Left colon (tissue), 2 donors: ENCODE data around the gene LIPC. TPM values are rescaled to one million over a fixed set of nuclear protein-coding genes. Genes with fewer than 3 reads are reported as not detected.
"Not testable (repeated sequence)": the region's sequence is repeated elsewhere in the genome, so short reads cannot be mapped to it uniquely, and the experiment has no call there.

Experiments used
- ATAC-seq: fragments of 200-7000 bp; cut with Tn5 transposase; one replicate; pipeline ENCODE4 v1.9.1; 2020; ENCODE audit warnings: mild to moderate bottlenecking, moderate library complexity
- DNase-seq, 2 donors: peaks; one replicate each; pipeline ENCODE4 v3.0.0-alpha.2; 2020
- intact Hi-C, 2 donors: fragments of 100-400 bp; cut with DNase I in 1 of 2; cut with micrococcal nuclease in 1 of 2; formaldehyde crosslinking; loops; one replicate each; pipeline versions ENCODE4 v1.11.2 to v1.14.0; 2022; cut with DNase I, micrococcal nuclease
- total RNA-seq, 2 donors: library from RNA; stranded (reverse); fragmentation: NEBNext Ultra II Directional; extraction: Animal tissue kit (Norgen Biotek cat#: 25700); gene quantifications; one replicate each; pipeline ENCODE4 v1.2.1, GENCODE V29; 2021
- donor health status: DM: no; HTN: no; CAD: no.
- donor health status: DM: yes; HTN: yes; CAD: no.

LIPC gene
- total RNA-seq, 2 donors from 2014 or later: 3.0 to 6.0 TPM

GRCh38 chr15:58576657-58577056 lies 144.9 kb downstream of the LIPC start:
- intact Hi-C loops: no loop called here
- DNase-seq (no peak), ATAC-seq (no peak)

DNA sequence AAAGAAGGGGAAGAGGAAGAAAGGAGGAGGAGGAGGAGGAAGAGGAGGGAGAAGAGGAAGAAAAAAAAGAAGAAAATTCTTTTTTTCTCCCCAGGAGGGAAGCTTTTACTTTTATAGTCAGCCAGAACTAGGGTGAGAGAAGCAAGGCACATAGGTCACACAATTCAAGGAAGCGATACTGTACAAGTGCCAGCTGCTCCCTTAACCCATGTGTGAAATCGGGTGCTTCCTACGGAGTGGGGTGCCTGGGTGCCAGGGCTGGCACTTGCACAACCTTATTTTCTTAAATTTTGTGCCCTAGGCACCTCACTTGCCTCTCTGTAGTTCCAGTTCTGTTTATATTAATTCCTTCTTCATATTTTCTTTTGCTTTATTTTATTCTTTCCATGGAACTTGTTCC lies 150.4 kb downstream of the LIPC start:
- intact Hi-C loops: no loop called here
- ATAC-seq: peak; percentile 55
- DNase-seq: no peak

DNA sequence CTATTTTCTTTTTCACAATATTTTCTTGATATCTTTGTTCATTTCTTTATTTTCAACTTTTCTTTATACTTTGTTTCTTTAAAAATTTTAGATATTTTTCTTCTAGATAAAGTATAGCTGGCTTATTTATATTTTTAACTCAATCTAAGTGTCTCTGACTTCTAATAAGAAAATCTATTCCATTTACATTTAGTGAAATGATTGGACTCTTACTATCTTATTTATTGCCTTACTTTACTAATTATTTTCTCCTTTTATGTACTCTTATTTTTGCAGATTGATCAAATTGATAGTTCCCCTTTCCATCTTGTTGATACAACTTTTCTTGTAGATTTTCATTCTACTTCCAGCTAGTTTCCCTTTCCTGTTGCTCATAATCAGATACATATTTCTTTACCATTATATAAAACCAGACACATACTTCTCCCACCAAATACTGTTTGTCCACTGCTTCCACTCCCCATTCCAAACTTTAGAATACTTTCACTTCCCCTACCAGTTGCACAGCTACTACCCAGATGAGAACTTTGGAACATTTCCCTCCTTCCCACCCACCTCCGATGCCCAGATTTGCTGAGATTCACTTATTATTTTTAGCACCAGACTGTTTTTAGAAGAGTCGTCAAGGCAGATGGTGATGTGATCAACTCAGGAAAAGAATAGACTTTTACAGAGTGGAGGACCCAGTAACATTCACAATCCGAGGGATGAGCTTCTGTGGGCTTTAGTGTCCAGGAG lies 151.5 kb downstream of the LIPC start:
- ATAC-seq (no peak), DNase-seq (no peak)
- intact Hi-C loops: no loop called here

GRCh38 chr15:58584789-58585461 lies 153.1 kb downstream of the LIPC start:
- intact Hi-C loops: no loop called here
- ATAC-seq (no peak), DNase-seq (no peak)

DNA sequence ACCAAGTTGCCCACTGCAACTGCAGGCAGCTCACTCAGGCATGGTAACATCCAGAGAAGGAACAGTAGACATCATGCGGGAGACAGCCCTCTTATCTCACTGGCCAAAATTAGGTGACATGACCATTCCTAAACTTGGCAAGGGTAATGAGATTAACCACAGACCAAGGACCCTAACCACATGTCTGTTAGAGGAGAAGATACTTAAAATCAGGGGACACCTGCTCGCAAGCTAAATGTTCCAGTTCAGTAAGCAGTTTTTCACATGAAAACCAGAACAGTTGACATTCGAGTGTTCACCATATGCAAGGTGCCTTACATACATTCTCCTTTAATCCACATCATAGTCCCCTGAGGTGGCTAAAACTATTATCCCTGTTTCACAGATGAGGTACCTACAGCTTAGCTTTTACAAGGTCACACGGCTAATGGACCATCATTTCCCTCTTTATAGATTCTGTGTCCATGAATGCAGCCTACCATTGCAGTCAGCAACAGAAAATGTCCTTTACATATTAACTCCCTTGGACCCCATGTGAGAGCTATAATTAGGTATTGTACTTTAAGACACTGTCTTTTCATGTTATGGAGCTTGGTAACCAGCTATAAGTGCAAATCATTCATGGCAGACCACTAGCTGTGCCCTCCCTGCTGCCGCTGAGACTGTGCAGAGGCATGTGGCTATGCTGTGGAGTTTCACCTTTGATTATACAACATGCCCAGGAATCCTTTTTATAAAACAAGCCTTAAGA lies 154.1 kb downstream of the LIPC start:
- no peak for DNase-seq
- ATAC-seq: no peak
- intact Hi-C loops: no loop called here

- intact Hi-C loops: no loop called here
- DNase-seq (no peak), ATAC-seq (no peak)
Observed at GRCh38 chr15:58587486-58587885, 155.7 kb downstream of the LIPC start.

DNA sequence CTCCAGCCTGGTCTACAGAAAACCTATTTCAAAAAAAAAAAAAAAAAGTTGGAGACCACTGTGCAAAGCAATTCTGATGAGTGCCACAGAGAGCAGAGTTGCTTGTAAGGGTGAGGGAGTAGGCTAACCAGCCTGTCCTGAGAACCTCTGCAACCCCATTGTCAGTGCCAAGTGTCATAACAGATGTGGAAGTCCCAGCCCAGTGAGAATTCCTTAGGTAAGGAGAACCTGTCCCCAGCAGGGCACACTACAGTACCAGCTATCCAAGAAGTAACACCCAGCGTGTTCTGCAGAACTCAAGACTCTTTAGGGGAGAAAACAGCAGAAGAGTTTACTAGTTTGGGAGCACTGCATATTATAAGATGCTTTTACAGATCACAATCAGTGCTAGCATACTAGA lies 156.3 kb downstream of the LIPC start:
- ATAC-seq: peak; percentile 73
- intact Hi-C loops: no loop called here
- no peak for DNase-seq

DNA sequence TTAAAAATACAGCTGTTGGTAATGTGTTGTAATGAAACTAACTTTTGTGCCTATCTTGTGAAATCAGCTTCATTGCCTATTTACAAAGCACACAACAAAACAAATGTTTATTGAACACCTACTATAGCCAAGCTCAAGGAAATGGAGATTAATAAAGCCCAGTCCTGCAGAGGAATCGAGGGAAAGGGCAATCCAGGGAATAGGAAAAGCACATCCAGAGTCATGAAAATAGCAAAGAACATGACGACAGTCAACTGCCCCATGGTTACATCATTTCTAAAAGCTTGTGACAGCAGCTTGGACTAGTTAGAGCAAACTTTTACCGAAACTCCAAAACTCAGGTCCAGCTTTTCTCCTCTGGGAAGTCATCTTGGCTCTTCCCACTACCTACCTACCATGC lies 157.3 kb downstream of the LIPC start:
- intact Hi-C loops: no loop called here
- ATAC-seq: no peak
- no peak for DNase-seq

GRCh38 chr15:58590236-58590635 lies 158.4 kb downstream of the LIPC start:
- intact Hi-C loops: loop anchor here in 1 of 2 donors (10.0 kb wide), 1 partner anchor 55 kb away; no protein-coding TSS in a partner anchor
- ATAC-seq (no peak), DNase-seq (no peak)

- intact Hi-C loops: loop anchor here in 1 of 2 donors (10.0 kb wide), 1 partner anchor 56 kb away; no protein-coding TSS in a partner anchor
- ATAC-seq: no peak
- no peak for DNase-seq
Observed at GRCh38 chr15:58590926-58591325, 159.1 kb downstream of the LIPC start.

DNA sequence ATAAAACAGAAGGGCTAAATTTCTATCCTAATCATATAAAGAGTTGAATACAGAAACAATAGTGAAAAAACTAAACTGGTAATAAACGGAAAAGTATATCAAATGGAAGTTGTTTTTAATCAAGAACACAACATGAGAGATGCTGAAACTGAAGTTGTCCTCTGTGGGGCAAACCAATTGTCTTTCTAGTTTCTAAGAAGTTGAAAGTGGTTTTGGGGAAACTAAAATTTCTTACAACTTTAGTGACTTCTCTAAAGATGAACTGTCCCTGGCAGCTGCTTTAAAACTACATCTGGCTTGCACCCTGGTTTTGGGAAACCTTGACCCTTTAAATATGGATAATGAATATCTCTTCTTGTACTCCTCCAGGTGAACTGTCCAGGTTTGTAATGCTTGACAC lies 162.1 kb downstream of the LIPC start:
- intact Hi-C loops: loop anchor here in 1 of 2 donors (10.0 kb wide), 1 partner anchor 59 kb away; no protein-coding TSS in a partner anchor
- ATAC-seq: no peak
- no peak for DNase-seq

- intact Hi-C loops: loop anchor here in 1 of 2 donors (10.0 kb wide), 1 partner anchor 60 kb away; no protein-coding TSS in a partner anchor
- ATAC-seq: no peak
- no peak for DNase-seq
Observed at GRCh38 chr15:58594898-58595297, 163.1 kb downstream of the LIPC start.

DNA sequence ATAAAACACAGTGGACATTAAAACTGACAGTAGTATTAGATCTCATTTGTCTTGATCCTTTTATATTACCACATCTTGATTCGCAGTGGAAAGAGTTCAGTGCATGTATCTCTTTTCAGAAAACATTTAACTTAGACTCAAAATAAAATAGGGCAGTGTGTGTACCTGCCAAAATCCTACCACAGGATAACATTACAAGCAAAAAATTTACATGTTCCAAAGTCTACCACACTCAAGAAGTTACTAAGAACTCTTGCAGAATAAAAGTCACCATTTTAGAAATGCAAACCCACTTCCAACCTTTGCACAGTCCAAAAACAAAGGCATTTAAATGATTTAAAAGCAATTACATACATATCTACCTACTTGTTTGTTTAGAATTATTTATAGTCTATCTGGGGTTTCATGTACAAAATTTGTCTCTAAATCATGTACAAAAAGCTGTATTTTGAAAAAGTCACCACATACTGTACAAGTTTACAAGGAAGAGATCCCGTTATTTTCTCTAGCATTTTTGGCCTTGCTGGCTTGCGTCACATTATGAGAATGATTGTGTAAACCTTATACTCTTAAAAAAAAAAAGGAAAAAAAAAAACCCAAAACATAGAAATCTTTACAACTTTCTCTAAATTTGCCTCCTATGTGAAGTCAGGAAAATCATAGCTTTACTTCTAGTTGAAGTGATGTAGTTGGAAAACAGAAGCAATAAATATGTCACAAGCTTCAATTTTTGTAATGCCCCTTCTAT lies 163.9 kb downstream of the LIPC start:
- intact Hi-C loops: loop anchor here in 1 of 2 donors (10.0 kb wide), 1 partner anchor 61 kb away; no protein-coding TSS in a partner anchor
- ATAC-seq: no peak
- no peak for DNase-seq

DNA sequence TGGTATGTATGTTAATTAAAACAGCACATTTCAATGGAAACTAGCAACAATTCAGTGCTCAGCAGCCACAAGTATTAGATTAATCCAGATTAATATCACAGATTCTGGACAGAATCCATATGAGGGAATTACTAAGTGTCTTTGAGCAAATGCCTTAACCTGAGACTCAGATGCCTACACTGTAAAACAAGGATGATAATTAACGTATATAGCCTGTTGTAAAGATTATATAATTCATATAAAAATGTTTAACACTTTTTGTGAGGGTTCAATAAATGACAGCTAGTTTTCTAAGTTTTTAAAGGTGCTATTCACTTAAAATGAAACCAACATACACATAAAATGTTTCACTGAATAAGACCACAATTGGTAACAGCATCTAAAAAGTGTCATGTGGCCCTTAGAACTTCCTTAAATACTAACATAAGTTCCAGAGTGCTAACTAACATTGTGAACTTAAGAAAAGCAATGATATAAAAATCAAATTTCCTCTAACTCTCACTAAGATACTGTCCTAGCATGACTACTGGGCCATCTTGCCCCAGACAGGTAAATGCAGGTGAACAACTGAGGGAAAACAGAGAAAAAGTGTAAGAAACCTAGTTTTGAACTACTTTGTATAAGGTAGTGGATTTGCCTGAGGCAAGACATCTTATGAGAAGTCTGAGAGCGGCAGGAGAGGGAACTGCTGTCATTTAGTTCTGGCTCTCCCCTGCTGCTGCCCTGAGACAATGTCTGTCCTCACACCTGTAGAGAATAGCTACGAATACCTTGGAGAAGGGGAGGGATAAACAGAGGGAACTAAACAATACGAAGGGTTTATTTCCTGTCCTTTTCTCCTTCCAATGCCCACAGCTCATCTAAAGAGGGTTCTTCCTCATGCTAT lies 166.4 kb downstream of the LIPC start:
- intact Hi-C loops: loop anchor here in 1 of 2 donors (10.0 kb wide), 1 partner anchor 63 kb away; no protein-coding TSS in a partner anchor
- ATAC-seq: peak; percentile 93
- DNase-seq: no peak

DNA sequence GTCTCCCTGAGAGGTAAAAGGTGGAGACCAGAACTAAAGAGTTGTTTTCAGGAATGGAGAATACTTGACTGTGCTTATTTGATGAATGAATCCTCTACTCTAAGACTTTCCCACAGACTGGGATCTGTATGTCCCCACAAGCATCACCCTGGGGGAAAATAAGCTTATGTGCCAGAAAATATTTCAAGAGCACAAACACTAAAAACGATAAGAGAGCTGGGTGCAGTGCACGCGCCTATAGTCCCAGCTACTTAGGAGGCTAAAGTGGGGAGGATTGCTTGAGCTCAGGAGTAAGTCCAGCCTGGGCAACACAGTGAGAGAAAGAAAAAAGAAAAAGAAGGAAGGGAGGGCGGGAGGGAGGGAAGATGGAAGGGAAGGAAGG lies 167.0 kb downstream of the LIPC start:
- ATAC-seq (no peak), DNase-seq (no peak)
- intact Hi-C loops: loop anchor here in 1 of 2 donors (10.0 kb wide), 1 partner anchor 64 kb away; no protein-coding TSS in a partner anchor

GRCh38 chr15:58602823-58603222 lies 171.0 kb downstream of the LIPC start:
- intact Hi-C loops: no loop called here
- ATAC-seq (no peak), DNase-seq (no peak)

DNA sequence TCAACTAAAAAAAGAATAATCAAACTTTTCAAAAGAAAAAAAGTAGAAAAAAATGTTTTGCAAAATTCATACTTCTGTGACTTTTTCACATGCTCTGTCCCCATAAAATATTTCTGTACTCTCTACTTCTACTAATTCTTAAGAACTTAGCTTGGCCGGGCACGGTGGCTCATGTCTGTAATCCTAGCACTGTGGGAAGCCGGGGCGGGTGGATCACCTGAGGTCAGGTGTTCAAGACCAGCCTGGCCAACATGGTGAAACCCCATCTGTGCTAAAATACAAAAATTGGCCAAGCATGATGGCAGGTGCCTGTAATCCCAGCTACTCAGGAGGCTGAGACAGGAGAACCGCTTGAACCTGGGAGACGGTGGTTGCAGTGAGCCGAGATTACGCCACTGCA lies 172.1 kb downstream of the LIPC start:
- intact Hi-C loops: not testable (repeated sequence)

GRCh38 chr15:58604455-58604923 lies 172.7 kb downstream of the LIPC start:
- intact Hi-C loops: no loop called here
- ATAC-seq (peak; percentile 77), DNase-seq (no peak)

More for the DNA sequence above, 172.1 kb downstream of the LIPC start:
- not testable (repeated sequence) for DNase-seq, ATAC-seq
